Measurements from ENCODE around the gene RIN3.

DNA sequence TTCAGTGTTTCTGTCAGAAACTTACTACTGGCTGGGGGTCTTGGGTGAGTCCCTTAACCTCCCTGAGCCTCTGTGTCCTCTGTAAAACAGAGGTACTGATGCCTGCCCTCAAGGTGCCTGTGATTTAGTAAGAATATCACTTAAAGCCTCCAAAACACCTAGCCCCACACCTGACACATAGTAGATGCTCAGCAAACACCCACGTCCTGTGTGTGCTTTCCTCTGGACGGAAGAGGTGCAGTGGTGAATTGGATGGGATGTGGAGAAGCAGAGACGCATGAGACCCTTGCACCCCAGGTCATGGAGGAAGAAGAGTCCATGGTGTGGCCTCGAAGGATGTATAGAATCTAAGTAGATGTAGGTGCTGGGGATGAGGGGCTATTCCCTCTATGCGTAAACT lies 124.3 kb downstream of the RIN3 start:
- TF ChIP-seq, protein P1, sequence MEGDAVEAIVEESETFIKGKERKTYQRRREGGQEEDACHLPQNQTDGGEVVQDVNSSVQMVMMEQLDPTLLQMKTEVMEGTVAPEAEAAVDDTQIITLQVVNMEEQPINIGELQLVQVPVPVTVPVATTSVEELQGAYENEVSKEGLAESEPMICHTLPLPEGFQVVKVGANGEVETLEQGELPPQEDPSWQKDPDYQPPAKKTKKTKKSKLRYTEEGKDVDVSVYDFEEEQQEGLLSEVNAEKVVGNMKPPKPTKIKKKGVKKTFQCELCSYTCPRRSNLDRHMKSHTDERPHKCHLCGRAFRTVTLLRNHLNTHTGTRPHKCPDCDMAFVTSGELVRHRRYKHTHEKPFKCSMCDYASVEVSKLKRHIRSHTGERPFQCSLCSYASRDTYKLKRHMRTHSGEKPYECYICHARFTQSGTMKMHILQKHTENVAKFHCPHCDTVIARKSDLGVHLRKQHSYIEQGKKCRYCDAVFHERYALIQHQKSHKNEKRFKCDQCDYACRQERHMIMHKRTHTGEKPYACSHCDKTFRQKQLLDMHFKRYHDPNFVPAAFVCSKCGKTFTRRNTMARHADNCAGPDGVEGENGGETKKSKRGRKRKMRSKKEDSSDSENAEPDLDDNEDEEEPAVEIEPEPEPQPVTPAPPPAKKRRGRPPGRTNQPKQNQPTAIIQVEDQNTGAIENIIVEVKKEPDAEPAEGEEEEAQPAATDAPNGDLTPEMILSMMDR (IDR thresholded peaks at IDR 0.05; ENCODE audit: insufficient read depth, low read depth, low read length) = no peak
- no peak for TF ChIP-seq EZH2 (IDR thresholded peaks at IDR 0.05; ENCODE audit: insufficient read depth, low read length)

Data from astrocyte (in vitro differentiated cells and primary cell).